OCI-LY3 (cell line): ENCODE measurements around the gene SCN3B.

ENCODE experiments used
- CTCF ChIP-seq: fragments of 200-600, 300-600 bp; sonication (generic); IDR thresholded peaks from 2 replicates; pipeline ENCODE4 v1.5.1; 2014; ENCODE audit warnings: antibody characterized with exemption, low read length, low read depth
- EZH2phosphoT487 ChIP-seq: fragments of 200-600 bp; shearing (Covaris generic); IDR thresholded peaks from 2 replicates; pipeline ENCODE4 v1.6.1; 2018; ENCODE audit warnings: antibody characterized with exemption, mixed run types, low read depth

- TF ChIP-seq CTCF (no peak), EZH2phosphoT487 (no peak)
These were observed 69.2 kb downstream of the SCN3B start for GRCh38 chr11:123585206-123585605.
